ENCODE measurements around the gene AIF1L. TPM values are rescaled to one million over a fixed set of nuclear protein-coding genes. Genes with fewer than 3 reads are reported as not detected.

AIF1L gene
- total and polyA plus RNA-seq, 2 of the 13 experiments (the other 11 are each of a cell fraction or from before 2014, with no cell fraction given), result 12.4 to 36.5 TPM

DNA sequence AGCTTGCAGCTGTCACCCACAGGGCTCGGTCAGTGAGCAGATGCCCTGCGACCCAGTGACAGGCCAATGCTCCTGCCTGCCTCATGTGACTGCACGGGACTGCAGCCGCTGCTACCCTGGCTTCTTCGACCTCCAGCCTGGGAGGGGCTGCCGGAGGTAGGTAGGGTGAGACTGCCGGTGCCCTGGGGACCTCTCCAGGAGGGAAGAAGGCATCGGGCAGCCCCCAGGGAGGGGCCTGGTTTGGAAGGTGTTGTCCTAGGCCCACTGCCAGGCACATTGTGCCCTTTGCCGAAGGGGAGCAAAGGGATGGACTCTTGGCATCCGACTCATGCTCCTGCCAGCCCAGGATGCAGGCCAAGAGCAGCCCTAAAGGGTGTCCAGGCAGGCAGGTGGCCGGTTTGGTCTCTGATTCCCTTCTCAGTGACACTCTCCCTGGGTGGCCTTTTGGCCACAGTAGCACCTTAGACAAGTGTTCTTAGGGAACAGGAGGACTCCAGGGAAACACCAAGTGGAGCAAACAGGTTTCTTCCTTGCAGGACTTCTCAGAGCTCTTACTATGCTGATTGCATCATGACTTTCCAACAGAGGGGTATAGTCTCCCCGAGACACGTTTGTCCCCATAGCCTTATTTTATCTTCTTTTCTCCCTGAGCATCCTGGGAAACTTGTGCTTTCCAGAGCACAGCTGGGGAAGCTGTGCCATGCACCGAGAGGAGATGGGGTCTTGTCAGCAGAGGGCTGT, 28.1 kb upstream of the AIF1L start:
- in situ Hi-C loops (cut with HindIII; ENCODE audit: extremely low pct_ligation_motif_present, low pct_unique_long_range_greater_than_20kb) (no loop called here), intact Hi-C loops (cut with micrococcal nuclease; ENCODE audit: unreplicated experiment) (no loop called here)
- H3K27me3 ChIP-seq (ENCODE audit: control insufficient read depth in 1 of 2, insufficient read depth in 2 of 2, low read length in 2 of 2), result peaks cover 2 to 73% of the 10 kb centered on the region in 2 experiments; a peak in 3 of 5 replicates
- WGBS (ENCODE audit: low lambda C conversion rate), result 6% methylated on average over 10 of the region's 14 CpGs
- no peak for FAIRE-seq
- H3K4me3 ChIP-seq (replicated peaks in 1 of 3; ENCODE audit: insufficient read depth in 1 of 3, low read depth in 2 of 3, low read length in 3 of 3), result no peak overlapping the region
- POLR2A ChIA-PET, result no interaction called here
- H3K27ac ChIP-seq (ENCODE audit: extremely low read length, insufficient read depth, low read length), result no peak overlapping the region
- TF ChIP-seq NFE2L2 (IDR thresholded peaks at IDR 0.05; ENCODE audit: low read length), result no peak
- TF ChIP-seq CENPX (CRISPR knock-in tag; IDR thresholded peaks at IDR 0.05), result no peak
- no peaks in the 10 kb centered on the region for H3K9me3 ChIP-seq (ENCODE audit: low read length)
- peak; percentile 16; the same call in 1 of the 3 replicates for ATAC-seq
- no peak overlapping the region for H3K9ac ChIP-seq (ENCODE audit: insufficient read depth, low read depth, low read length)
- BruUV-seq (replicated peaks), result no TSS peak
- H4K20me1 ChIP-seq (ENCODE audit: insufficient read depth, low read length), result no peaks in the 10 kb centered on the region
- CTCF ChIA-PET (ENCODE audit: low intra/inter-chr PET ratio, low total read pairs), result no interaction called here
- H2AFZ ChIP-seq (ENCODE audit: low read length), result no peak overlapping the region
- H3K36me3 ChIP-seq (replicated peaks in 1 of 2; ENCODE audit: control insufficient read depth in 1 of 2, insufficient read depth in 2 of 2, low read length in 2 of 2), result no peaks in the 10 kb centered on the region
- no peak for DNase-seq (ENCODE audit: low spot score)
- no peak overlapping the region for H3K4me2 ChIP-seq (ENCODE audit: low read depth, low read length)
- H3K4me1 ChIP-seq (ENCODE audit: insufficient read depth, low read length), result no peaks in the 10 kb centered on the region
- H3K79me2 ChIP-seq (ENCODE audit: insufficient read depth, low read length), result no peaks in the 10 kb centered on the region

GRCh38 chr9:131069699-131070098, 26.6 kb upstream of the AIF1L start:
- no peak overlapping the region for H3K4me3 ChIP-seq (replicated peaks in 1 of 3; ENCODE audit: insufficient read depth in 1 of 3, low read depth in 2 of 3, low read length in 3 of 3)
- H3K27ac ChIP-seq (ENCODE audit: extremely low read length, insufficient read depth, low read length), result no peak overlapping the region
- TF ChIP-seq FOXC1 (CRISPR knock-in tag; IDR thresholded peaks at IDR 0.05; ENCODE audit: borderline replicate concordance) (no peak), ATM (IDR thresholded peaks at IDR 0.05; ENCODE audit: borderline replicate concordance) (no peak), FOSL1 (CRISPR knock-in tag; IDR thresholded peaks at IDR 0.05; ENCODE audit: borderline replicate concordance) (no peak), ARID4A (CRISPR knock-in tag; IDR thresholded peaks at IDR 0.05; ENCODE audit: borderline replicate concordance) (no peak), RXRA (CRISPR knock-in tag; IDR thresholded peaks at IDR 0.05) (no peak), ATF6 (CRISPR knock-in tag; conservative IDR thresholded peaks at IDR 0.05) (no peak), CBX5 (CRISPR knock-in tag; IDR thresholded peaks at IDR 0.05; ENCODE audit: borderline replicate concordance) (no peak), ZNF570 (CRISPR knock-in tag; IDR thresholded peaks at IDR 0.05; ENCODE audit: borderline replicate concordance) (no peak), ZNF160 (CRISPR knock-in tag; IDR thresholded peaks at IDR 0.05) (no peak), PCBP2 (optimal IDR thresholded peaks at IDR 0.05; ENCODE audit: low read depth, low read length, poor library complexity, severe bottlenecking) (no peak)
- 30% methylated on average over 3 of the region's 15 CpGs for WGBS (ENCODE audit: low lambda C conversion rate)
- no peak for DNase-seq (ENCODE audit: low spot score)
- H3K79me2 ChIP-seq (ENCODE audit: insufficient read depth, low read length), result no peaks in the 10 kb centered on the region
- no peak for ATAC-seq
- no peak overlapping the region for H2AFZ ChIP-seq (ENCODE audit: low read length)
- intact Hi-C loops (cut with micrococcal nuclease; ENCODE audit: unreplicated experiment) (no loop called here), in situ Hi-C loops (cut with HindIII; ENCODE audit: extremely low pct_ligation_motif_present, low pct_unique_long_range_greater_than_20kb) (no loop called here)
- H3K9ac ChIP-seq (ENCODE audit: insufficient read depth, low read depth, low read length), result no peak overlapping the region
- H3K4me2 ChIP-seq (ENCODE audit: low read depth, low read length), result no peak overlapping the region
- no peaks in the 10 kb centered on the region for H3K9me3 ChIP-seq (ENCODE audit: low read length)
- H3K36me3 ChIP-seq (replicated peaks in 1 of 2; ENCODE audit: control insufficient read depth in 1 of 2, insufficient read depth in 2 of 2, low read length in 2 of 2), result no peaks in the 10 kb centered on the region
- ChIA-PET POLR2A (no interaction called here), CTCF (ENCODE audit: low intra/inter-chr PET ratio, low total read pairs) (no interaction called here)
- H3K27me3 ChIP-seq (ENCODE audit: control insufficient read depth in 1 of 2, insufficient read depth in 2 of 2, low read length in 2 of 2), result peaks cover 1 to 78% of the 10 kb centered on the region in 2 experiments; a peak in 3 of 5 replicates
- BruUV-seq (replicated peaks), result no TSS peak
- H4K20me1 ChIP-seq (ENCODE audit: insufficient read depth, low read length), result no peaks in the 10 kb centered on the region
- no peak for FAIRE-seq
- H3K4me1 ChIP-seq (ENCODE audit: insufficient read depth, low read length), result no peaks in the 10 kb centered on the region
